Spleen (tissue), 7 donors: ENCODE data around the gene MYCBPAP.

Experiments
- CTCF ChIP-seq, 11 experiments: fragments of 200-600 bp in 7 of 11; fragments of 450-650 bp in 4 of 11; sonication (generic) in 4 of 11; IDR thresholded peaks in 8 of 11; conservative IDR thresholded peaks in 3 of 11; 1 replicate in 7 of 11; 2 replicates in 4 of 11; pipeline versions ENCODE4 v1.4.0 to v1.8.0; 2016 to 2021; ENCODE audit warnings: antibody characterized with exemption in 11 of 11, inconsistent platforms in 4 of 11, mild to moderate bottlenecking in 1 of 11
- POLR2A ChIP-seq, 3 donors: fragments of 450-650 bp; IDR thresholded peaks; one replicate each; pipeline ENCODE4 v1.5.1; 2017; ENCODE audit warnings: antibody characterized with exemption in 3 of 3, mild to moderate bottlenecking in 1 of 3
- donor health status: DM: no; HTN: no; CAD: no; lungs with moderate emphysema.
- donor health status: DM: no; HTN: no; CAD: no.
- donor health status: DM: no; HTN: no; CAD: no.

DNA sequence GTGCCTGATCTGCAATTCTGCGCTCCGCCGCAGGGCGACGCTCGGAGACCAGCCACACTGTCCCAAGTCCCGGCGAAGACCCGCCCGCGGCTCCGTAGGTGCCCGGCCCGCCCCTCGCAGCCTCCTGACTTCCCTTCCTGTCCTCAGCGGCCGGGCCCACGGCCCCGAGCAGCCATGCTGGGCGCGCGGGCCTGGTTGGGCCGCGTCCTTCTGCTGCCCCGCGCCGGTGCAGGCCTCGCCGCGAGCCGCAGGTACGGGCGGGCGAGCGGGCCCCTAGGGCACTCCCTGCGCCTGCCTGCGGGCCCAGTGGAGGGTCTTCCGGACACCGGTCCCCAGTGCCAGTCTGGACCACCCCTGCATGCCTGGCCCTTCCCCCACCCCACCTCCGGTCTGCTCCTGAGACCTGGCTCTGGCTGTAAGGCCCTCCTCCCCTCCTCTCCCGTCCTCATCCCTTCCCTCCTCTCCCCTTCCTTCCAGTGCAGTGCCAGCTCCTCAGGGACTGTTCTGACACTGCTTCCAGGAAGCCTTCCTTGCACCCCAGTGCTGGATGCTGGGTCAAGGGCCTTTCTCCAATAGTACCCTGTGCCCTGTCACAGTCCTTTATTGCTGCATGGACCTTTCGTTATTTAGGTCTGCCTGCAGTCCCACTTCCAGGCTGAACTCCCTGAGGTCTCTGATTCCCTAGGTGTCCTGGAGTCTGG is 38.9 kb downstream of the MYCBPAP start, which contains the start of gene SPATA20:
- TF ChIP-seq CTCF (IDR thresholded peaks at IDR 0.05 in 8 of 11, conservative IDR thresholded peaks at IDR 0.05 in 3 of 11) (peak in 10 of 11 experiments; percentile 90 to 98 (median 98)), POLR2A (IDR thresholded peaks at IDR 0.05) (peak in 2 of 3 donors; percentile 22 to 45)
